Activated B cell treated with CpG ODN at 0.5 μM for 24 hours (primary cell): ENCODE data around the gene TRPV3. TPM values are rescaled to one million over a fixed set of nuclear protein-coding genes. Genes with fewer than 3 reads are reported as not detected.

ENCODE experiments used
- ATAC-seq: fragments of 200-7000 bp; cut with Tn5 transposase; one replicate; pipeline ENCODE4 v1.10.0; 2021; ENCODE audit warnings: low read depth, mild to moderate bottlenecking, moderate library complexity
- CTCF ChIA-PET: fragments of 350-600 bp; sonication (Branson Sonifier 250); formaldehyde crosslinking; loops from one replicate; lab custom pipeline; 2021; ENCODE audit warnings: antibody characterized with exemption; lab: Charles Lee
- POLR2A ChIA-PET: fragments of 350-600 bp; sonication (Branson Sonifier 250); formaldehyde crosslinking; loops from one replicate; lab custom pipeline; 2021; ENCODE audit warnings: antibody characterized with exemption; lab: Charles Lee
- DNase-seq: peaks from one replicate; pipeline ENCODE4 v3.0.0; 2022
- H3K27ac Mint-ChIP-seq: one replicate; pipeline ENCODE4 v1.8.0; 2020; ENCODE audit warnings: mixed read lengths
- H3K27me3 Mint-ChIP-seq: one replicate; pipeline ENCODE4 v1.8.0; 2021; ENCODE audit warnings: mixed read lengths
- H3K36me3 Mint-ChIP-seq: one replicate; pipeline ENCODE4 v1.8.0; 2021; ENCODE audit warnings: low read depth, mixed read lengths
- H3K4me1 Mint-ChIP-seq: one replicate; pipeline ENCODE4 v1.8.0; 2021; ENCODE audit warnings: mixed read lengths
- H3K4me3 Mint-ChIP-seq: one replicate; pipeline ENCODE4 v1.8.0; 2020; ENCODE audit warnings: mild to moderate bottlenecking, mixed read lengths
- H3K9me3 Mint-ChIP-seq: one replicate; pipeline ENCODE4 v1.8.0; 2020; ENCODE audit warnings: mixed read lengths
- intact Hi-C: fragments of 100-400 bp; cut with micrococcal nuclease; formaldehyde crosslinking; loops from one replicate; pipeline ENCODE4 v1.15.1; 2024
- total RNA-seq: library from RNA; stranded (reverse); gene quantifications from 2 replicates; pipeline ENCODE4 v1.2.3, GENCODE V29; 2022
- TF ChIP-seq, protein P1 (sequence below): fragments of 200-600 bp; IDR thresholded peaks from one replicate; pipeline ENCODE4 v1.8.0; 2022; ENCODE audit warnings: antibody characterized with exemption, mild to moderate bottlenecking

TRPV3 gene
- total RNA-seq, 1 donor from 2014 or later = 10.2 TPM

DNA sequence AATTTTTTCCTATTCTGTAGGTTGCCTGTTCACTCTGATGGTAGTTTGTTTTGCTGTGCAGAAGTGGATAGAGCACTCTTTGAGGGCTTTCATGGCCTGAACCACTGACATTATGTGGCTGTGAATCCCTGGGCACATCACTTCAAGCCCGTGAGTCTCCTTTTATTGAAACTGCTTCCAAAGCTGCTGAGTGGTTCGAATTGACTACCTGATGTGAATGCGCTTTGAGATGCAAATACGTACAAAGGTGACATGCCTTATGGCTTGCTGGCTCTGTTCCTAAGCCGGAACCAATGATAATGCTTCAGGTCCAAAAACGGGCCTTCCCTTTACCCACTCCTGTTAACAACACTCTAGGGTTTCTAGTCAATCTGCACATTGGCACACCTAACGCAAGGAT, 47.5 kb downstream of the TRPV3 start:
- ATAC-seq = no peak
- Mint-ChIP-seq H3K4me3 (no peak overlapping the region), H3K27me3 (peaks cover 2% of the 10 kb centered on the region), H3K27ac (no peak overlapping the region), H3K36me3 (peaks cover 3% of the 10 kb centered on the region), H3K9me3 (peaks cover 3% of the 10 kb centered on the region), H3K4me1 (no peaks in the 10 kb centered on the region)
- ChIA-PET POLR2A (no interaction called here), CTCF (no interaction called here)
- DNase-seq = no peak
- intact Hi-C loops = no loop called here
- TF ChIP-seq, protein P1, sequence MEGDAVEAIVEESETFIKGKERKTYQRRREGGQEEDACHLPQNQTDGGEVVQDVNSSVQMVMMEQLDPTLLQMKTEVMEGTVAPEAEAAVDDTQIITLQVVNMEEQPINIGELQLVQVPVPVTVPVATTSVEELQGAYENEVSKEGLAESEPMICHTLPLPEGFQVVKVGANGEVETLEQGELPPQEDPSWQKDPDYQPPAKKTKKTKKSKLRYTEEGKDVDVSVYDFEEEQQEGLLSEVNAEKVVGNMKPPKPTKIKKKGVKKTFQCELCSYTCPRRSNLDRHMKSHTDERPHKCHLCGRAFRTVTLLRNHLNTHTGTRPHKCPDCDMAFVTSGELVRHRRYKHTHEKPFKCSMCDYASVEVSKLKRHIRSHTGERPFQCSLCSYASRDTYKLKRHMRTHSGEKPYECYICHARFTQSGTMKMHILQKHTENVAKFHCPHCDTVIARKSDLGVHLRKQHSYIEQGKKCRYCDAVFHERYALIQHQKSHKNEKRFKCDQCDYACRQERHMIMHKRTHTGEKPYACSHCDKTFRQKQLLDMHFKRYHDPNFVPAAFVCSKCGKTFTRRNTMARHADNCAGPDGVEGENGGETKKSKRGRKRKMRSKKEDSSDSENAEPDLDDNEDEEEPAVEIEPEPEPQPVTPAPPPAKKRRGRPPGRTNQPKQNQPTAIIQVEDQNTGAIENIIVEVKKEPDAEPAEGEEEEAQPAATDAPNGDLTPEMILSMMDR = no peak

DNA sequence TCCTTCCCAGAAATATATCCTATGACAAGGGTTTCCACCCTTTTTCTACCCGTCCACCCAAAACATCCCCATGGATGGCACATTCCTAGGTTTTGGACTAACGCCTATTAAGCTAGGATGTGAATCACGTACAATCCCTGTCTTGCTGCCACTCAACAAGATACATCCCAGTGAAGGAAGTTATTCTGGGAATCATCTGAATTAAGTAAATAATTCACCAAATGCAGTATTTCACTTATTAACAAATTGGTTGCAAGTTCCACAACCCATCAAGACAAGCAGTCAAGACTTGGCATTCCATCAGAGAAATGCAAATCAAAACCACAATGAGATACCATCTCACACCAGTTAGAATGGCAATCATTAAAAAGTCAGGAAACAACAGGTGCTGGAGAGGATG, 49.7 kb downstream of the TRPV3 start:
- Mint-ChIP-seq H3K9me3 (peaks cover 3% of the 10 kb centered on the region), H3K4me1 (no peaks in the 10 kb centered on the region), H3K4me3 (no peak overlapping the region), H3K27me3 (peaks cover 7% of the 10 kb centered on the region), H3K27ac (no peak overlapping the region), H3K36me3 (no peaks in the 10 kb centered on the region)
- CTCF ChIA-PET = no interaction called here
- ATAC-seq = no peak
- TF ChIP-seq, protein P1 = no peak
- no peak for DNase-seq
- intact Hi-C loops = no loop called here
- POLR2A ChIA-PET = no interaction called here

DNA sequence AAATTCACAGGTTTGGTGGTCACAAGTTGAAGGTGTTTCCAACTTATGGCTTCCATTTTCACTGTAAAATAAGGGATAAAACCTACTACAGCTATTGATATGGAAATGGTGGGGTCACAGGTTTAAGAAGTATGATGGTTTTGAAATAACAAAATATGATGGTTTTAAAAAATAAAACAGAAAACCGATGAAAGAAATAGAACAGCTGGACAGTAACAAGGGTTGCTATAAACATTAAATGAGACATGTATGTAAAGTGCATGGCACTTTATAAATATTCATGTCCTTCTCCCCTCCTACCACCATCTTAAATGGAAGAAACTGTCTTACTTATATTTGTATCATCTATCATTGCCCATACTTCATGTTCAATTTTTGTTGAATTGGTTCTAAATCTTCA, 50.5 kb downstream of the TRPV3 start:
- H3K36me3 Mint-ChIP-seq = no peaks in the 10 kb centered on the region
- no peaks in the 10 kb centered on the region for H3K4me1 Mint-ChIP-seq
- DNase-seq = no peak

DNA sequence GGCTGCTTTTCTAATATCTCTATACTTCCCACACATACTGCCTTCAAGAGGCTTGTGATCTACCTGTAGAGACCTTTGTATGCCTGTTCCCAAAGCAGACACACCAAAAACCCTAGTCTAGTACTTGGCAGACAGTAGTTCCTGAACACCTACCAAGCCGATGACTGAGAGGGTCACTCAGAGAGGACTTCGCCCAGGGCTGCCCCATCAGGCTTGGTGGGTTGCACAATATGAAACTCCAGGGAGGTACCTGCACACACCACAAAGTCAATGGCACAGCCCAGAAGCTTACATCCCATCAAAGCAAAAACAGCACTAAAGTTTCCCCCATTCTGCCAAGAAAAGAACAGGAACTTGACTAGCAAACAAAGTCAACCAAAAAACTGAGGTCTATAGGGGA, 51.6 kb downstream of the TRPV3 start:
- DNase-seq (no peak), ATAC-seq (no peak)
- H3K9me3 Mint-ChIP-seq = peaks cover 3% of the 10 kb centered on the region
- ChIA-PET CTCF (no interaction called here), POLR2A (no interaction called here)
- peaks cover 9% of the 10 kb centered on the region for H3K27me3 Mint-ChIP-seq
- H3K4me3 Mint-ChIP-seq = no peak overlapping the region
- no peaks in the 10 kb centered on the region for H3K36me3 Mint-ChIP-seq
- intact Hi-C loops = no loop called here
- TF ChIP-seq, protein P1 = no peak
- no peaks in the 10 kb centered on the region for H3K4me1 Mint-ChIP-seq
- H3K27ac Mint-ChIP-seq = no peak overlapping the region

More for the DNA sequence above, 50.5 kb downstream of the TRPV3 start:
- CTCF ChIA-PET = no interaction called here
- ATAC-seq = no peak
- H3K4me3 Mint-ChIP-seq = no peak overlapping the region
- H3K9me3 Mint-ChIP-seq = peaks cover 3% of the 10 kb centered on the region
- intact Hi-C loops = no loop called here
- POLR2A ChIA-PET = no interaction called here
- H3K27me3 Mint-ChIP-seq = peaks cover 7% of the 10 kb centered on the region
- TF ChIP-seq, protein P1 = no peak
- H3K27ac Mint-ChIP-seq = no peak overlapping the region

DNA sequence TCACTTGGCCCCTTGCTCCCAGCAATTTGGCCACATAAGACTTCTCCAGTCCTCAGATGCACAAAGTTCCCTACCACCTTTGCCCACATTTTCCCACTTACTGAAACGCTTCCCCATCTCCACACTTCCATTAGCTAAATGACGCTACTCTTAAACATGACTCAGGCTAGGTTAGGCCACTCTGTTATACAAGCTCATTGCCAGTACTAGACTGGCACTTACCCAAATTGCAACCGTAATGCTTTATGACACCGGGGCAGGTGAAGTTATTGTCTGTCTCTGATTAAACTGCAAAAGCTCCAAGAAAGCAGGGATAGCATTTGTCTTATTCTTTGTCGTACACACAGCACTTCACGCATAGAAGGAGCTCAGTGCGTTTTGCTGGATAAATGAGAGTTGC, 52.6 kb downstream of the TRPV3 start:
- Mint-ChIP-seq H3K4me3 (no peak overlapping the region), H3K27ac (no peak overlapping the region), H3K9me3 (peaks cover 3% of the 10 kb centered on the region), H3K4me1 (no peaks in the 10 kb centered on the region), H3K27me3 (peaks cover 9% of the 10 kb centered on the region), H3K36me3 (no peaks in the 10 kb centered on the region)
- DNase-seq (no peak), ATAC-seq (no peak)
- ChIA-PET POLR2A (no interaction called here), CTCF (no interaction called here)
- intact Hi-C loops = no loop called here
- TF ChIP-seq, protein P1 = no peak
